GM06990 (cell line): ENCODE data around the gene POFUT2.
A peak's percentile ranks its signal among the peaks of the same experiment; 100 is the strongest.

Source experiments
- DNase-seq: peaks from one replicate; pipeline ENCODE4 v3.0.0-alpha.2; 2011; ENCODE audit not compliant: insufficient read length; ENCODE audit errors: extremely low read depth
- H3K27me3 ChIP-seq: replicated peaks from 2 replicates; pipeline ENCODE4 v1.6.0; 2011; ENCODE audit warnings: low read length; ENCODE audit not compliant: control insufficient read depth, insufficient read depth
- H3K36me3 ChIP-seq: 2 replicates; pipeline ENCODE4 v1.5.1; 2011; ENCODE audit warnings: low read length; ENCODE audit not compliant: control insufficient read depth, insufficient read depth
- H3K4me3 ChIP-seq: replicated peaks from 2 replicates; pipeline ENCODE4 v1.5.1; 2011; ENCODE audit warnings: low read depth, mild to moderate bottlenecking, control low read depth, low read length
- CTCF ChIP-seq: IDR thresholded peaks from 2 replicates; pipeline ENCODE4 v1.5.1; 2011; ENCODE audit warnings: low read length, control low read depth, mild to moderate bottlenecking, inconsistent platforms; ENCODE audit not compliant: insufficient read depth, poor library complexity, severe bottlenecking

The POFUT2 gene

GRCh38 chr21:45244799-45245340 is 42.8 kb downstream of the POFUT2 start:
- Histone ChIP-seq H3K27me3 (no peaks in the 10 kb centered on the region), H3K36me3 (no peaks in the 10 kb centered on the region), H3K4me3 (no peak overlapping the region)
- TF ChIP-seq CTCF, result no peak
- DNase-seq, result no peak

- no peak for DNase-seq
- no peak for TF ChIP-seq CTCF
- Histone ChIP-seq H3K36me3 (no peaks in the 10 kb centered on the region), H3K27me3 (no peaks in the 10 kb centered on the region), H3K4me3 (no peak overlapping the region)
Measured at GRCh38 chr21:45243603-45244002, 44.1 kb downstream of the POFUT2 start.

GRCh38 chr21:45241357-45241756 is 46.3 kb downstream of the POFUT2 start:
- DNase-seq, result no peak
- no peak for TF ChIP-seq CTCF
- no peaks in the 10 kb centered on the region for H3K27me3 ChIP-seq
- H3K36me3 ChIP-seq, result no peaks in the 10 kb centered on the region
- H3K4me3 ChIP-seq, result no peak overlapping the region

GRCh38 chr21:45237401-45237800 is 50.3 kb downstream of the POFUT2 start:
- no peaks in the 10 kb centered on the region for H3K36me3 ChIP-seq
- no peaks in the 10 kb centered on the region for H3K27me3 ChIP-seq
- DNase-seq, result no peak
- TF ChIP-seq CTCF, result no peak
- no peak overlapping the region for H3K4me3 ChIP-seq

- TF ChIP-seq CTCF, result peak; percentile 16
- DNase-seq, result no peak
Measured at GRCh38 chr21:45236481-45236880, 51.2 kb downstream of the POFUT2 start.

GRCh38 chr21:45235488-45235887 is 52.2 kb downstream of the POFUT2 start:
- Histone ChIP-seq H3K27me3 (no peaks in the 10 kb centered on the region), H3K36me3 (no peaks in the 10 kb centered on the region), H3K4me3 (no peak overlapping the region)
- no peak for DNase-seq
- TF ChIP-seq CTCF, result no peak

More at GRCh38 chr21:45236481-45236880, 51.2 kb downstream of the POFUT2 start:
- H3K36me3 ChIP-seq, result no peaks in the 10 kb centered on the region
- H3K27me3 ChIP-seq, result no peaks in the 10 kb centered on the region
- no peak overlapping the region for H3K4me3 ChIP-seq
